GM19035 (cell line): ENCODE measurements around the gene RAD23A.
"Not testable (repeated sequence)": the region's sequence is repeated elsewhere in the genome, so short reads cannot be mapped to it uniquely, and the experiment has no call there.

Source experiments
- ATAC-seq: cut with Tn5 transposase; IDR thresholded peaks from one replicate; pipeline ENCODE4 v1.9.1; 2021; ENCODE audit not compliant: unreplicated experiment

The RAD23A gene

GRCh38 chr19:12945479-12946091 is at the start of gene RAD23A:
Gene RAD23A, plus strand, starts transcription at chr19:12945862. Its CDS starts 87 bp downstream, at chr19:12945949.
- peak; percentile 78 for ATAC-seq

DNA sequence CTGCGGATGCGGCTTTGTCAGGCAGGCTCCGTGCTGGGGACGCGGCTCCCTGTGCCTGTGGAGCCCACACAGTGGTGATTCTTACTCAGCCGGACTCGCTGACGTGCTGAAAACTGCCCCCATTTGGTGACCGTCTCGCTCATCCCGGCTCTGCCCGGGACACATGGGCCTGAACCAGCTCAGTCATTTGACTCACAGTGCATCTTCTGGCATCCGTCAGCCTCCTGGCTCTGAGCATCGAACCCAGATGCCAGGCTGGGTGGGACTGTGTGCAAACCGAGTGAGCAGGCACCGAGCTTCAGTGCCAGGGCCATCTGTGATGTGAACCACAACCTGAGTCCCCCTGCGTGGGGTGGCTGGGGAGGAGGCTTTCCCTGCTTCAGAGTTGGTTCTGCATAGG is 49.2 kb upstream of the RAD23A start:
- no peak for ATAC-seq

DNA sequence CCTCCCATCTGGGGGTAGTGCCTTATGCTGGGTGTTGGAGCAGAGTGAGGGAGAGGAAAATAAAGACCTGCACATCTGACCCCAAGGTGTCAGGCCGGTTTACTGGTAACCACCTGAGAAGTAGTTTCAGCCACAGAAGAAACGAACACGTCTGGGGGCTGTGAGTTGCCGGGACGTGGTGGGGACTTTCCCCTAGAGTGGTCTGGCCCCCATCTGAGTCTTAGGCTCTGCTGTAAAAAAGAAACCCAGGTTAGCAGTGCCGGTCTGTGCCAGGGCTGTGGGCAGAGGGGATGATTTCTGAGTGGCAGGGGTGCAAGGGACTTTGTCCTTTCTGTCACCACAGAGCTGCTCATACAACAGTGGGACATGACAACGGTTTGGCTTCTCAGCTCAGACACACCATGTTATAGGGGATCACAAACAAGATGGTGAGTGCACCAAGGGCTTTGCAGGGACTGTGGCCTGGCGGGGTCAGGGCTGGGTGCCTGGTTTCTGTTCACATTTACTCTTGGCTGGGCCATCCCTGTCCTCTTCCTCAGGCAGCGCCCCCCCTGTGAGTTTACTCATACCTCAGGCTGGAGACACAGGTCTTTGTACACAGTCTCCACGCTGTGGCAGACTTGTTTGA is 45.7 kb upstream of the RAD23A start:
- peak; percentile 77 for ATAC-seq

DNA sequence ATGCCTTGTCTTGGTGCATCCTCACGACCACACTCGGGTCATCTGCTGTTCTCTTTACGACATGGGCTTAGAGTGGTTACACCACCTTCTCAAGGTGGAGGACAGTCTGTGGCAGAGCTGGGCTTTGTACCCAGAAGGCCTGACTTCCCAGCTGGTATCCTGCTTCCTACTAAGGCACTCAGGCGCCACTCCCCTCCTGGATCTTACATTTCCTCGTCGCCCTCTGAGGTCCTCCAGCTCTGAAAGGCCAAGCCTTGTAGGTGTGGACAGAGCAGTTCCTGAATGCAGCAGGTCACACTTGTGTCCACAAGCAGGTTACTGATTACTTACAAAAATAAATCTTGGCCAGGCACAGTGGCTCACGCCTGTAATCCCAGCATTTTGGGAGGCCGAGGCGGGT is 38.5 kb upstream of the RAD23A start:
- no peak for ATAC-seq

- no peak for ATAC-seq
Measured at GRCh38 chr19:12912571-12912970, 33.1 kb upstream of the RAD23A start.

GRCh38 chr19:12913011-12913561 is 32.6 kb upstream of the RAD23A start:
- no peak for ATAC-seq

DNA sequence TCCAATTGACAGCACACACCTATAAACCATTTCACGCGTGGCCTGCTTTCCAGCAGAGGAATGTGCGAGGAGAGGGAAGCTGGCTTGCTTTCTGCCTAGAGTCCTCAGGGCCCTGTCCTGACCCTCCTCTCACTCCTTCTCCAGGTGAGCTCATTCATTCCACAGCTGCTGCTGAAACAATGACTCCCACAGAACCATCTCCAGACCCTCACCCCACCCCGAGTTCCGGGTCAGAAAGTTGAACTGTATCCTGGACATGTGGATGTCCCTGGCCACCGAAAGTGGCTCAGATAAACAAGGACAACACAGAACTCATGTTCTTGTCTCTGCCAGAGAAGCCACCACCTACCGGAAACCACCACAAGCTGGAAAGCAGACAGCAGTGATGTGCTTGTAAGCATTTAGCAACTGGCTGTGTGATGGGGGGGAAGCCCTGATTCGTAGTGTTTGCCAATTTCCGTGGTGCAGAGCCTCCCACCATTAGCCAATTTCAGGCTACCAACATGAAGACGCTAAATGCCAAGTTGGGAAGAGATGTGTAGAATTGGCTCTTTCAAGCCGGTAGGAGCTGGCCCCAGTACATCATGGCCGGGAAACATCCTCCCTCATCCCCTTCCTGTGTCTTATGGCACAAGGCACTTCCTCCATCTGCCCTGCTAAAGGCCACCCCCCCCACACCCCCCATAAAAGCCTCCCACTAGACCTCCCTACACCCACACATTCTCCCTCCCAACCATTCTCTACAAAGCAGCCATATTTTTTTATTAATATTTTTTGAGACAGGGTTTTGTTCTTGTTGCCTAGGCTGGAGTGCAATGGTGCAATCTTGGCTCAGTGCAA is 31.6 kb upstream of the RAD23A start:
- no peak for ATAC-seq

- ATAC-seq: not testable (repeated sequence)
Measured at GRCh38 chr19:12915860-12916259, 29.8 kb upstream of the RAD23A start.

DNA sequence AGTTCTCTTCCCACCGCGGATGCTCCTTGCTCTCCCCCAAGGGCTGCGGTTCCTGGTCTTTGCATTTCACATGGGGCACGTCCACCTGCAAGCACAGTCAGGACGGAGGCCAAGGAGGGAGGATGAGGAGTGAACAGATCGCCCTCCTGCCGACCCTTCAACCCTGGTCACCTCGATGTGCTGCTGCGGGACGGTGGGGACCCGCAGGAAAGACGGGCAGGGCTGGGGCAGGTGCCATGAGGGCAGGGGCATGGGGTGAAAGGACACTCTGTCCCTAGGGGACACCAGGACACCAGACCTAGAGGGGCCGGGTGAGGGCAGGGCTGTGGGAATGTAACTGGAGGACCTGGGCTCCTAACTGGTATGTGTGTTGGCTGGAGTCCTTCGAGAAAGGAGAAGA is 27.4 kb upstream of the RAD23A start:
- no peak for ATAC-seq

DNA sequence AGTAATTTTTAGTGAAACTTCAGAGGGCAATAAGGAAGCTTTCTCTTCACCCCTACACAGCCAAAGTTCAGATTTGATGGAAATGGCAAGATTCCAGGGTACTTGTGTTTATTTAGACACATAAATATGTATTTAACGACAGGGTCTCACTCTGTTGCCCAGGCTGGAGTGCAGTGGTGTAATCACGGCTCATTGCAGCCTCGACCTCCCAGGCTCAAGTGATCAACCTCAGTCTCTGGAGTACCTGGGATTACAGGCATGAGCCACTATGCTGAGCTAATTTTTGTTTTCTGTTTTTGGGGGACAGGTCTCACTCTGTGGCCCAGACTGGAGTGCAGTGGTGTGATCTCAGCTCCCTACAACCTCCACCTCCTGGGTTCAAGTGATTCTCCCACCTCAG is 24.6 kb upstream of the RAD23A start:
- no peak for ATAC-seq

GRCh38 chr19:12922959-12923358 is 22.7 kb upstream of the RAD23A start:
- no peak for ATAC-seq

DNA sequence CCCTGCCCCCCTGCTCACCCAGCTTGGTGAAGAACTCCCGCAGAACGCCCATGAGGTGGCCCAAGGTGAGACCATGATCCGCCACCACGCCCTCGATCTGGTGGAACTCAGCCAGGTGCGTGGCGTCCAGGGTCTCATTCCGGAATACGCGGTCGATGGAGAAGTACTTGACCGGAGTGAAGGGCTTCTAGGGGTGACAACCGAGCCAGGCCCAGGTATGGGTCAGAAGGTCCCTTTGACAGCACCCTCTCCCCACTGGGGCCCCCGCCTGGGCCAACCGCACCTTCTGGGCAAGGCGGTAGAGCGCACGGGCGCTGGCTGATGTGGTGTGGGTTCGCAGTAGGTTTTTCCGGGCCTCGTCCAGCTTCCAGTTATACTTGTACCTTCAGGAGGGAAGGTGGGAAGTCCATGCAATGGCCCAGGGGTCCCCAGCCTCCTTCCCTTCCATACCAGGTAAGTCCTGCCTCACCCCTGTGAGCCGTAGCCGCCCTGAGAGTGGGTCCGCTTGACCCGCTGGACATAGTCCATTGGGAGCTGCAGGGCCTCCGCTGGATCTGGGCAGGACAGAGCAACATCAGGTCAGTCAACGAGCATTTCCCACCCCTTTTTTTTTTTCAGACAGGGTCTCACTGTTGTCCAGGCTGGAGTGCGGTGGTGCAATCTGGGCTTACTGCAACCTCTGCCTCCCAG is 20.9 kb upstream of the RAD23A start:
- no peak for ATAC-seq

- ATAC-seq: no peak
Measured at GRCh38 chr19:12930002-12930645, 15.5 kb upstream of the RAD23A start.

DNA sequence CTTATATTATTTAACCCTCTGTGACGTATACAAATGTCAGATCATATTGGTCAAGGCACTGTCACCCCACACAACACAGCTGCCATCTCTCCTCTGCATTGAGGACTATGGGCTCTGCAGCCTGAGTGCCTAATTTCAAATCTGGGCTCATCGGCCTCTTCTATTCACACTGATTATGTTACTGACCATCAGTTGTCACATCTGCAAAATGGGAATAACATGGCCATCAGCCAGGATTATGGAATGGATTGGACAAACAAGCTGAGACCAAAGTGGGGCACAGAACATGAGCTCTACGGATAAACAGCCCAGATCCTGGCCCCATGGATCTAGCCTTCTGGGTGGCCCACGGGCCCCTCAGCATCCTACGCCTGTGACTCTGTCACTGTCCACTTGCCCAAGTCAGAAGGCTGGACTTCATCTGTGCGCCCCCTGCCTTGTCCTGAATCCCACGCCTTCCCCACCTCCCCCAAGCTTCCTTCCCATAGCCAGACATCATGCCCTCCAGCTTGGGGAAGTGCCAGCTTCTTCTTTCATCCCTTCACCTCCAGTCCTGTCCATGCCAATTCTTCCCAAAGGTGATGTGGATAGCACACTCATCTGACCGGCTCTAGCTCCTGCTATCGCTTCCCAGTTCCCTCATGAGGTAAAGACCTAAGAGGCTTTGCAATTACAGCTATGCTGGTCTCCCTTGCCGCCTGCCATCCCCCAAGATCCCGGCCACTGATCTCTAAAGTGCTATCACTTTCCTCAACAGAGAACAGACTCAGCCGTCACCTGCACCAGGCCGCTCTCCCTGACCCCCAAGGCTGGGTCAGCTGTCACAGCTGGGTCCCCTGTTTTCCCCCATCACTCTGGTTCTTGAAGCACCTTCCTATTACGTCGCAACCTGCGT is 13.0 kb upstream of the RAD23A start:
- ATAC-seq: no peak

- peak; percentile 55 for ATAC-seq
Measured at GRCh38 chr19:12933287-12934072, 12.2 kb upstream of the RAD23A start, which contains the start of gene FARSA. Gene FARSA, minus strand, starts transcription at chr19:12933711. Its CDS starts 15 bp downstream, at chr19:12933696.

- no peak for ATAC-seq
Measured at GRCh38 chr19:12935071-12935470, 10.6 kb upstream of the RAD23A start.

GRCh38 chr19:12936582-12936981 is 9.1 kb upstream of the RAD23A start:
- no peak for ATAC-seq

DNA sequence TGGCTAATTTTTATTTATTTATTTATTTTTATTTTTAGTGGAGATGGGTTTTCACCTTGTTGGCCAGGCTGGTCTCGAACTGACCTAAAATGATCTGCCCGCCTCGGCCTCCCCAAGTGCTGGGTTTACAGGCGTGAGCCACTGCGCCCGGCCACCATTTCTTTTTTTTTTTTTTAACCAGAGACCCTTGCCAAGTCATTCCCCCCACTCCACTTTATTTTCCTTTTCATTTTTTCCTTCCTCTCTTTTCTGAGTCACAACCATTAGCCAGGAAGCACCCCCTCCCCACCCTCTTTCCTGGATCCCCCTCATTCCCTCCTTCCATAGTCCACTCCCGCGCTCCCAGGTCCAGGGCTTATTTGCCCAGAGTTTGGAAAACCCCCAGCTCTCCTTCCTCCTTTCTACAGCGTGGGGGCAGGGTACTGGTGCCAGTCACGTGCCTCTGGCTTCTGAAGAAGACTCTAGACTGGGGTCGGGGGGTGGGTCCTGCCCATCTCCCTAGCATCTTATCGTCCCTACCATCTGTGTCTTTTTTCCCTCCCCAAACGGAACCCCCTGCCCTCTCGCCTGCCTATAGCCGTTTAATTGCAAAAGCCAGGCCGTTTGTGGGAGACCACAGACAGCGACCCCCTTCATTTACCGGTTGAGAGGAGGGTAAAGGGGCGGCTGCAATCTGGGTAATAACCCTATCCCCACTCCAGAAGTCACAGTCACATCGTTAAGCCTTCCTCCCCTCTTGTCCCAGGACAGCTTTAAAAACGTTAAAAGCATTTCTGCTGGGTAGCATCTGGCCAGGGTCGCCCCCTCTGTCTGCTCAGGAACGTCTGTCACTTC is 8.4 kb upstream of the RAD23A start:
- no peak for ATAC-seq
